Caco-2 (cell line): ENCODE data around the gene PIP4K2C. TPM values are rescaled to one million over a fixed set of nuclear protein-coding genes. Genes with fewer than 3 reads are reported as not detected.

Source experiments
- BruUV-seq: library from RNA; stranded (reverse); fragments of 400-500 nt; replicated peaks from 2 replicates; lab custom pipeline; 2021; lab: Mats Ljungman, UMichigan
- CTCF ChIA-PET: fragments of 300-600 bp; sonication (Branson Sonifier 250); formaldehyde crosslinking; loops from one replicate; lab custom pipeline; 2022; ENCODE audit warnings: antibody characterized with exemption; lab: Charles Lee
- POLR2A ChIA-PET: fragments of 300-600 bp; sonication (Branson Sonifier 250); formaldehyde crosslinking; loops from one replicate; lab custom pipeline; 2022; ENCODE audit warnings: antibody characterized with exemption; lab: Charles Lee
- DNase-seq, 2 experiments: peaks; one replicate each; pipeline versions ENCODE4 v3.0.0 to v3.0.0-alpha.2; 2020 to 2022
- H3K27me3 ChIP-seq: replicated peaks from 2 replicates; pipeline ENCODE4 v1.6.0; 2011; ENCODE audit warnings: low read length; ENCODE audit not compliant: control insufficient read depth, insufficient read depth
- H3K36me3 ChIP-seq: 2 replicates; pipeline ENCODE4 v1.5.1; 2011; ENCODE audit warnings: low read length; ENCODE audit not compliant: control insufficient read depth, insufficient read depth
- H3K4me1 ChIP-seq: fragments of 250-450 bp; sonication (Bioruptor Pico); 2 replicates; pipeline ENCODE4 v1.5.1; 2020; ENCODE audit warnings: mild to moderate bottlenecking
- H3K4me3 ChIP-seq: 2 replicates; pipeline ENCODE4 v1.5.1; 2011; ENCODE audit warnings: low read depth, mild to moderate bottlenecking, control low read depth, low read length
- H3K9me3 ChIP-seq: fragments of 250-450 bp; sonication (Bioruptor Pico); 2 replicates; pipeline ENCODE4 v1.5.1; 2020; ENCODE audit warnings: mild to moderate bottlenecking, moderate library complexity
- H3K27ac Mint-ChIP-seq: one replicate; pipeline ENCODE4 v1.8.0; 2022; ENCODE audit warnings: mixed read lengths; ENCODE audit not compliant: unreplicated experiment
- H3K27me3 Mint-ChIP-seq: one replicate; pipeline ENCODE4 v1.8.0; 2022; ENCODE audit warnings: mixed read lengths; ENCODE audit not compliant: insufficient read depth, unreplicated experiment
- H3K36me3 Mint-ChIP-seq: one replicate; pipeline ENCODE4 v1.8.0; 2022; ENCODE audit warnings: mild to moderate bottlenecking, mixed read lengths; ENCODE audit not compliant: insufficient read depth, unreplicated experiment
- H3K4me1 Mint-ChIP-seq: one replicate; pipeline ENCODE4 v1.8.0; 2022; ENCODE audit warnings: low read depth, mixed read lengths; ENCODE audit not compliant: unreplicated experiment
- H3K4me3 Mint-ChIP-seq: one replicate; pipeline ENCODE4 v1.8.0; 2022; ENCODE audit warnings: mild to moderate bottlenecking, moderate library complexity, mixed read lengths; ENCODE audit not compliant: unreplicated experiment
- H3K9me3 Mint-ChIP-seq: one replicate; pipeline ENCODE4 v1.8.0; 2022; ENCODE audit warnings: mixed read lengths; ENCODE audit not compliant: unreplicated experiment
- CTCF ChIP-seq, 2 experiments: fragments of 200-600 bp in 1 of 2; IDR thresholded peaks; 1 replicate in 1 of 2; 2 replicates in 1 of 2; pipeline versions ENCODE4 v1.5.1 to v1.8.0; 2011 to 2022; ENCODE audit warnings: antibody characterized with exemption in 1 of 2, control low read depth in 1 of 2, inconsistent platforms in 1 of 2, low read depth in 1 of 2, low read length in 1 of 2, mild to moderate bottlenecking in 1 of 2, moderate library complexity in 1 of 2; ENCODE audit not compliant: insufficient read depth in 1 of 2, severe bottlenecking in 1 of 2, unreplicated experiment in 1 of 2
- intact Hi-C: fragments of 100-400 bp; cut with micrococcal nuclease; formaldehyde crosslinking; loops from one replicate; pipeline ENCODE4 v1.10.0; 2022; ENCODE audit not compliant: unreplicated experiment
- total RNA-seq: library from RNA; stranded (reverse); gene quantifications from 2 replicates; pipeline ENCODE4 v1.2.3, GENCODE V29; 2022

PIP4K2C gene
- total RNA-seq, 1 experiment from 2014 or later = 48.0 TPM

- no peak for TF ChIP-seq CTCF (IDR thresholded peaks at IDR 0.05; ENCODE audit: insufficient read depth in 1 of 2, low read depth in 1 of 2, low read length in 1 of 2, severe bottlenecking in 1 of 2, unreplicated experiment in 1 of 2)
- intact Hi-C loops = loop anchor here (5.0 kb wide), 1 partner anchor 112 kb away; the partner anchor contains the start of gene OS9
- peak in 1 of 2 experiments; percentile 14 for DNase-seq
- H3K9me3 Mint-ChIP-seq = no peaks in the 10 kb centered on the region
- ChIA-PET CTCF (interaction anchor here (0.6 to 1.6 kb wide), 2 partner anchors 53 to 155 kb away, joined by 4 to 5 read pairs; partner anchors contain the start of gene B4GALNT1), POLR2A (no interaction called here)
- no peaks in the 10 kb centered on the region for H3K9me3 ChIP-seq
- no peak overlapping the region for H3K4me3 ChIP-seq
- no peak overlapping the region for H3K27ac Mint-ChIP-seq
- peaks cover 17% of the 10 kb centered on the region for H3K4me1 ChIP-seq
- H3K4me1 Mint-ChIP-seq = peaks cover 16% of the 10 kb centered on the region
- no peaks in the 10 kb centered on the region for H3K36me3 Mint-ChIP-seq
- no TSS peak for BruUV-seq
- H3K36me3 ChIP-seq = no peaks in the 10 kb centered on the region
- peaks cover 4% of the 10 kb centered on the region for H3K27me3 Mint-ChIP-seq
- no peak overlapping the region for H3K4me3 Mint-ChIP-seq
- H3K27me3 ChIP-seq = no peaks in the 10 kb centered on the region
Observed at GRCh38 chr12:57580466-57580795, 10.6 kb upstream of the PIP4K2C start.

GRCh38 chr12:57581802-57582201 is 9.2 kb upstream of the PIP4K2C start:
- Histone ChIP-seq H3K27me3 (no peaks in the 10 kb centered on the region), H3K4me1 (peaks cover 16% of the 10 kb centered on the region), H3K4me3 (no peak overlapping the region), H3K9me3 (no peaks in the 10 kb centered on the region), H3K36me3 (no peaks in the 10 kb centered on the region)
- Mint-ChIP-seq H3K36me3 (no peaks in the 10 kb centered on the region), H3K4me1 (peaks cover 16% of the 10 kb centered on the region), H3K9me3 (no peaks in the 10 kb centered on the region), H3K27me3 (peaks cover 4% of the 10 kb centered on the region), H3K4me3 (no peak overlapping the region), H3K27ac (no peak overlapping the region)
- no peak for TF ChIP-seq CTCF (IDR thresholded peaks at IDR 0.05; ENCODE audit: insufficient read depth in 1 of 2, low read depth in 1 of 2, low read length in 1 of 2, severe bottlenecking in 1 of 2, unreplicated experiment in 1 of 2)
- no TSS peak for BruUV-seq
- peak in 1 of 2 experiments; percentile 1 for DNase-seq
- intact Hi-C loops = loop anchor here (5.0 kb wide), 1 partner anchor 110 kb away; the partner anchor contains the start of gene OS9
- ChIA-PET POLR2A (no interaction called here), CTCF (interaction anchor here (1.0 to 2.3 kb wide), 4 partner anchors 41 to 154 kb away, joined by 3 to 16 read pairs (median 8); no protein-coding TSS in a partner anchor)

- Mint-ChIP-seq H3K36me3 (no peaks in the 10 kb centered on the region), H3K27me3 (peaks cover 4% of the 10 kb centered on the region), H3K4me1 (peaks cover 16% of the 10 kb centered on the region), H3K4me3 (no peak overlapping the region), H3K9me3 (no peaks in the 10 kb centered on the region), H3K27ac (no peak overlapping the region)
- DNase-seq = no peak
- TF ChIP-seq CTCF (IDR thresholded peaks at IDR 0.05; ENCODE audit: insufficient read depth in 1 of 2, low read depth in 1 of 2, low read length in 1 of 2, severe bottlenecking in 1 of 2, unreplicated experiment in 1 of 2) = no peak
- Histone ChIP-seq H3K36me3 (no peaks in the 10 kb centered on the region), H3K27me3 (no peaks in the 10 kb centered on the region), H3K4me3 (no peak overlapping the region), H3K4me1 (peaks cover 13% of the 10 kb centered on the region), H3K9me3 (no peaks in the 10 kb centered on the region)
- ChIA-PET CTCF (interaction anchor here (1.0 to 2.3 kb wide), 6 partner anchors 9 to 144 kb away, joined by 3 to 16 read pairs (median 9); no protein-coding TSS in a partner anchor), POLR2A (no interaction called here)
- no TSS peak for BruUV-seq
- intact Hi-C loops = loop anchor here (5.0 kb wide), 1 partner anchor 110 kb away; the partner anchor contains the start of gene OS9
Observed at GRCh38 chr12:57582440-57582839, 8.6 kb upstream of the PIP4K2C start.
